NCI-H446 (cell line): ENCODE results near the gene MUC12.
"Not testable (repeated sequence)": the region's sequence is repeated elsewhere in the genome, so short reads cannot be mapped to it uniquely, and the experiment has no call there.

Experiments used
- DNase-seq, 2 experiments: peaks; one replicate each; lab custom pipeline; 2025; lab: John Stamatoyannopoulos, UW

MUC12 gene

GRCh38 chr7:100962537-100962936 is 6.8 kb upstream of the MUC12 start:
- no peak for DNase-seq

- no peak for DNase-seq
Observed at GRCh38 chr7:100963386-100963785, 6.0 kb upstream of the MUC12 start.

- DNase-seq = no peak
Observed at GRCh38 chr7:100963874-100964273, 5.5 kb upstream of the MUC12 start.

- DNase-seq = no peak
Observed at GRCh38 chr7:100964630-100965029, 4.7 kb upstream of the MUC12 start.

GRCh38 chr7:100965045-100965722 is 4.2 kb upstream of the MUC12 start:
- DNase-seq = no peak

- DNase-seq = no peak
Observed at GRCh38 chr7:100965723-100966541, 3.4 kb upstream of the MUC12 start.

GRCh38 chr7:100966542-100967291 is 2.6 kb upstream of the MUC12 start:
- no peak for DNase-seq

- no peak for DNase-seq
Observed at GRCh38 chr7:100967292-100967863, 2.0 kb upstream of the MUC12 start.

- no peak for DNase-seq
Observed at GRCh38 chr7:100968031-100968430, 1.3 kb upstream of the MUC12 start.

GRCh38 chr7:100968650-100969049 is 715 bp upstream of the MUC12 start:
- DNase-seq = no peak

- DNase-seq = no peak
Observed at GRCh38 chr7:100971111-100972001, 2.0 kb downstream of the MUC12 start.

- no peak for DNase-seq
Observed at GRCh38 chr7:100972002-100972347, 2.6 kb downstream of the MUC12 start.

GRCh38 chr7:100974021-100974420 is 4.7 kb downstream of the MUC12 start:
- DNase-seq = no peak

- DNase-seq = no peak
Observed at GRCh38 chr7:100975371-100975821, 6.0 kb downstream of the MUC12 start.

- DNase-seq = no peak
Observed at GRCh38 chr7:100978300-100978699, 8.9 kb downstream of the MUC12 start.

- no peak for DNase-seq
Observed at GRCh38 chr7:100983451-100984187, 14.3 kb downstream of the MUC12 start.

- DNase-seq = not testable (repeated sequence)
Observed at GRCh38 chr7:100984241-100984918, 15.0 kb downstream of the MUC12 start.

- not testable (repeated sequence) for DNase-seq
Observed at GRCh38 chr7:100985033-100985797, 15.8 kb downstream of the MUC12 start.

GRCh38 chr7:100991631-100992030 is 22.3 kb downstream of the MUC12 start:
- DNase-seq = no peak
